CD14-positive monocyte (primary cell): Measurements from ENCODE around the gene RLBP1. TPM values are rescaled to one million over a fixed set of nuclear protein-coding genes. Genes with fewer than 3 reads are reported as not detected.

Source experiments
- DNase-seq, 3 donors: peaks; one replicate each; pipeline ENCODE4 v3.0.0-alpha.2; 2011 to 2022
- H2AFZ ChIP-seq: 2 replicates; pipeline ENCODE4 v1.6.0; 2012; ENCODE audit warnings: mild to moderate bottlenecking, low read depth, low read length, inconsistent platforms; ENCODE audit not compliant: insufficient read depth, poor library complexity, severe bottlenecking
- H3K27ac ChIP-seq, 2 donors: 1 replicate in 1 of 2; 2 replicates in 1 of 2; pipeline ENCODE4 v1.5.1; 2012 to 2013; ENCODE audit warnings: low read length in 2 of 2, control low read depth in 1 of 2, inconsistent platforms in 1 of 2, low read depth in 1 of 2, mild to moderate bottlenecking in 1 of 2
- H3K27me3 ChIP-seq, 2 donors: one replicate each; pipeline versions ENCODE4 v1.6.0 to v1.6.1; 2011 to 2013; ENCODE audit warnings: low read length in 2 of 2; ENCODE audit not compliant: control insufficient read depth in 2 of 2, insufficient read depth in 2 of 2
- H3K36me3 ChIP-seq, 2 donors: replicated peaks in 1 of 2; 1 replicate in 1 of 2; 2 replicates in 1 of 2; pipeline versions ENCODE4 v1.5.1 to v1.6.1; 2012 to 2013; ENCODE audit warnings: low read length in 2 of 2, control low read depth in 1 of 2, inconsistent platforms in 1 of 2, mild to moderate bottlenecking in 1 of 2; ENCODE audit not compliant: insufficient read depth in 2 of 2, control insufficient read depth in 1 of 2
- H3K4me1 ChIP-seq, 2 donors: 1 replicate in 1 of 2; 2 replicates in 1 of 2; pipeline versions ENCODE4 v1.5.1 to v1.6.1; 2012 to 2013; ENCODE audit warnings: low read length in 2 of 2, control low read depth in 1 of 2, inconsistent platforms in 1 of 2, mild to moderate bottlenecking in 1 of 2, moderate library complexity in 1 of 2; ENCODE audit not compliant: insufficient read depth in 2 of 2, control insufficient read depth in 1 of 2
- H3K4me2 ChIP-seq: replicated peaks from 2 replicates; pipeline ENCODE3; 2012; ENCODE audit warnings: low read length, moderate library complexity, mild to moderate bottlenecking; ENCODE audit not compliant: poor library complexity, severe bottlenecking; ENCODE audit errors: extremely low read depth
- H3K4me3 ChIP-seq, 3 experiments: fragments of 200-600 bp in 1 of 3; sonication (generic) in 1 of 3; replicated peaks in 1 of 3; 1 replicate in 2 of 3; 2 replicates in 1 of 3; pipeline ENCODE4 v1.5.1; 2011 to 2013; ENCODE audit warnings: low read length in 3 of 3, mild to moderate bottlenecking in 3 of 3, control low read depth in 2 of 3, low read depth in 2 of 3, inconsistent platforms in 1 of 3, moderate library complexity in 1 of 3
- H3K79me2 ChIP-seq: 2 replicates; pipeline ENCODE4 v1.6.0; 2012; ENCODE audit warnings: mild to moderate bottlenecking, control low read depth, inconsistent platforms, low read length, moderate library complexity; ENCODE audit not compliant: insufficient read depth
- H3K9ac ChIP-seq: 2 replicates; pipeline ENCODE4 v1.6.0; 2017; ENCODE audit warnings: low read length, mild to moderate bottlenecking; ENCODE audit not compliant: insufficient read depth, poor library complexity, severe bottlenecking
- H3K9me3 ChIP-seq, 2 donors: replicated peaks in 1 of 2; 1 replicate in 1 of 2; 2 replicates in 1 of 2; pipeline versions ENCODE4 v1.5.1 to v1.6.1; 2012 to 2013; ENCODE audit warnings: low read length in 2 of 2, control low read depth in 1 of 2; ENCODE audit not compliant: control insufficient read depth in 1 of 2, insufficient read depth in 1 of 2
- H4K20me1 ChIP-seq: 2 replicates; pipeline ENCODE4 v1.6.0; 2012; ENCODE audit warnings: mild to moderate bottlenecking, low read length, control low read depth, moderate library complexity; ENCODE audit not compliant: insufficient read depth
- H3K27ac Mint-ChIP-seq, 7 donors: one replicate each; pipeline ENCODE4 v1.8.0; 2020; ENCODE audit warnings: mild to moderate bottlenecking in 7 of 7, mixed read lengths in 7 of 7, moderate library complexity in 6 of 7, inconsistent platforms in 2 of 7
- H3K27me3 Mint-ChIP-seq, 3 donors: one replicate each; pipeline ENCODE4 v1.8.0; 2021 to 2022; ENCODE audit warnings: low read depth in 3 of 3, mild to moderate bottlenecking in 3 of 3, mixed read lengths in 3 of 3, moderate library complexity in 3 of 3, inconsistent platforms in 1 of 3
- H3K36me3 Mint-ChIP-seq, 2 donors: one replicate each; pipeline ENCODE4 v1.8.0; 2020; ENCODE audit warnings: mixed read lengths in 2 of 2, inconsistent platforms in 1 of 2, mild to moderate bottlenecking in 1 of 2
- H3K4me1 Mint-ChIP-seq: one replicate; pipeline ENCODE4 v1.8.0; 2020; ENCODE audit warnings: mild to moderate bottlenecking, mixed read lengths
- H3K4me3 Mint-ChIP-seq, 2 donors: one replicate each; pipeline ENCODE4 v1.8.0; 2020; ENCODE audit warnings: mild to moderate bottlenecking in 2 of 2, mixed read lengths in 2 of 2, moderate library complexity in 1 of 2
- H3K9me3 Mint-ChIP-seq, 7 donors: one replicate each; pipeline ENCODE4 v1.8.0; 2020 to 2022; ENCODE audit warnings: mixed read lengths in 7 of 7, mild to moderate bottlenecking in 6 of 7, moderate library complexity in 6 of 7, inconsistent platforms in 2 of 7
- CTCF ChIP-seq: fragments of 200-600 bp; IDR thresholded peaks from one replicate; pipeline ENCODE4 v1.8.0; 2022; ENCODE audit warnings: antibody characterized with exemption, mild to moderate bottlenecking
- WGBS: methylation state at CpG from one replicate; pipeline ENCODE4 v1.1.5; 2013; ENCODE audit warnings: missing lambda C conversion rate; ENCODE audit not compliant: insufficient coverage; 5-methylcytosine and 5-hydroxymethylcytosine counted together
- intact Hi-C, 2 donors: fragments of 100-400 bp; cut with micrococcal nuclease; formaldehyde crosslinking; loops; one replicate each; pipeline versions ENCODE4 v1.15.0 to v1.15.1; 2023
- polyA plus RNA-seq, 3 donors: library from polyadenylated mRNA; depleted of rRNA in 1 of 3; unstranded in 2 of 3; stranded (reverse) in 1 of 3; fragments of 300-500 nt in 2 of 3; fragments of >200 nt in 1 of 3; fragmentation: Illumina TruSeq in 2 of 3; gene quantifications; 1 replicate in 2 of 3; 2 replicates in 1 of 3; pipeline ENCODE4 v1.2.3, GENCODE V29; 2012 to 2021

The RLBP1 gene
- polyA plus RNA-seq, 3 donors, result not detected

GRCh38 chr15:89225588-89225987 lies 4.2 kb upstream of the RLBP1 start:
- Histone ChIP-seq H3K9ac (no peak overlapping the region), H2AFZ (no peak overlapping the region), H3K27me3 (no peaks in the 10 kb centered on the region), H3K79me2 (no peaks in the 10 kb centered on the region), H4K20me1 (no peaks in the 10 kb centered on the region), H3K4me2 (no peak overlapping the region), H3K9me3 (no peaks in the 10 kb centered on the region), H3K4me1 (no peaks in the 10 kb centered on the region), H3K4me3 (no peak overlapping the region), H3K27ac (no peak overlapping the region), H3K36me3 (no peaks in the 10 kb centered on the region)
- no peaks in the 10 kb centered on the region for H3K36me3 Mint-ChIP-seq
- TF ChIP-seq CTCF, result no peak
- intact Hi-C loops, result no loop called here
- no peak overlapping the region for H3K4me3 Mint-ChIP-seq
- H3K4me1 Mint-ChIP-seq, result no peaks in the 10 kb centered on the region
- H3K27ac Mint-ChIP-seq, result no peak overlapping the region
- no peaks in the 10 kb centered on the region for H3K9me3 Mint-ChIP-seq
- 92% methylated on average over 2 of the region's 5 CpGs for WGBS
- DNase-seq, result no peak
- peaks cover under 1 to 4% (median 3%) of the 10 kb centered on the region in 3 donors for H3K27me3 Mint-ChIP-seq

GRCh38 chr15:89218531-89218930 lies 2.8 kb downstream of the RLBP1 start:
- H3K27ac ChIP-seq, result no peak overlapping the region
- H3K79me2 ChIP-seq, result no peaks in the 10 kb centered on the region
- Mint-ChIP-seq H3K4me3 (no peak overlapping the region), H3K4me1 (no peaks in the 10 kb centered on the region), H3K36me3 (no peaks in the 10 kb centered on the region), H3K27me3 (peaks cover 2 to 6% (median 5%) of the 10 kb centered on the region in 3 donors), H3K27ac (peak overlapping the region in 1 of 7 donors; percentile 11), H3K9me3 (no peaks in the 10 kb centered on the region)
- no peak overlapping the region for H3K4me3 ChIP-seq
- no peaks in the 10 kb centered on the region for H3K27me3 ChIP-seq
- H3K9me3 ChIP-seq, result no peaks in the 10 kb centered on the region
- TF ChIP-seq CTCF, result no peak
- no peaks in the 10 kb centered on the region for H3K4me1 ChIP-seq
- 86% methylated on average over 8 of the region's 8 CpGs for WGBS
- H3K9ac ChIP-seq, result no peak overlapping the region
- no peak overlapping the region for H3K4me2 ChIP-seq
- no peaks in the 10 kb centered on the region for H3K36me3 ChIP-seq
- intact Hi-C loops, result no loop called here
- no peaks in the 10 kb centered on the region for H4K20me1 ChIP-seq
- no peak overlapping the region for H2AFZ ChIP-seq
- no peak for DNase-seq
